NOMO-1 treated with DMSO at 0.1 percent for 48 hours (cell line): ENCODE results near the gene TNIK.

ENCODE experiments used
- DNase-seq: peaks from one replicate; lab custom pipeline; 2025; ENCODE audit not compliant: unreplicated experiment; lab: John Stamatoyannopoulos, UW

The TNIK gene

GRCh38 chr3:171026597-171027293 lies 433.5 kb downstream of the TNIK start, which contains the start of gene SLC2A2:
TSS of gene SLC2A2 (minus strand) at chr3:171026720. CDS start at chr3:171026670, 50 bp downstream.
- DNase-seq: no peak

GRCh38 chr3:171023566-171023965 lies 436.6 kb downstream of the TNIK start:
- no peak for DNase-seq

GRCh38 chr3:171021377-171021776 lies 438.8 kb downstream of the TNIK start:
- no peak for DNase-seq

- DNase-seq: no peak
Observed at GRCh38 chr3:171018156-171018935, 441.9 kb downstream of the TNIK start.

DNA sequence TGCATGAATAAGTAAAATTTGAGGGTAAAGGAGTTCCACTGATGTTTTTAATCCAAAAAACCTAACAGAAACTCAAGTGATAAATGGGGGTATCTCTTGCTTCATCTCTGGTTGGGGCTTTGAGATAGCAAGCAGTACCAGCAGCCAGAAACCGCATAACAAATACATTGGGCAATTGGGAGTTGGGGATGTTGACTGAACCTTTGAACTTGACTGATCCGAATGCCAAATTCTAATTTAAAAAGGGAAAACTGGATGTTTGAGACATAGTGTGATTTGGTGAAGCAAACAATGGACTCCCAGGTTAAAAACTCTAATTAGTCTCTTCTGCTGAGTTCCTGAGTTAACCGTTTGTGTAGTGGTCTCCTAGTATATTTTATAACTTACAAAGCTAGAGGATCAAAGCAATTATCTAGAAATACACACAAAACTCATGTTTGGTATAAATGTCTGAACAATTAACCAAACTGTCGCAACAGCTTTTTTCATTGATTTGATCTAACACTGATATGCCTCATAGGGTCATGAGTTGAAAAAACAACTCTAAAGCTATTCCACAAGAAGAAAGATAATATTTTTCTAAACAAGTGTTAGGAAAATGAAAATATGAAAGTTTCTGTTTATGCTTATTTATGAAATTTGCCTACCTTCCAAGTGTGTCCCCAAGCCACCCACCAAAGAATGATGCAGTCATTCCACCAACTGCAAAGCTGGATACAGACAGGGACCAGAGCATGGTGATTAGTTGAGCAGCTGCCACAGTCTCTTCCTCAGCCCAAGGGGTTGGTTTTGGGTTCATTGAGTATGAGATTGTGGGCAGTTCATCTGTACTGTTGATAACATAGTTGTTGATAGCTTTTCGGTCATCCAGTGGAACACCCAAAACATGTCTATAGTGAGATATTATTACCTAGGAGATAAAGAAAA lies 446.1 kb downstream of the TNIK start:
- no peak for DNase-seq

- DNase-seq: no peak
Observed at GRCh38 chr3:171011873-171012336, 448.3 kb downstream of the TNIK start.
